SU-DHL-6 (cell line): ENCODE measurements around the gene FARS2.
"Not testable (repeated sequence)": the region's sequence is repeated elsewhere in the genome, so short reads cannot be mapped to it uniquely, and the experiment has no call there.

ENCODE experiments used
- H2AFZ ChIP-seq: fragments of 200-600 bp; sonication (generic); 2 replicates; pipeline ENCODE4 v1.6.1; 2014; ENCODE audit warnings: low read depth, mild to moderate bottlenecking, moderate library complexity, mixed read lengths, antibody characterized with exemption, low read length; ENCODE audit not compliant: severe bottlenecking
- H3F3A ChIP-seq: fragments of 200-600 bp; shearing (Covaris generic); 2 replicates; pipeline ENCODE4 v1.6.0; 2016; ENCODE audit warnings: antibody characterized with exemption, mild to moderate bottlenecking; ENCODE audit not compliant: insufficient read depth
- H3K27ac ChIP-seq: fragments of 200-600 bp; sonication (generic); 2 replicates; pipeline ENCODE4 v1.5.1; 2016; ENCODE audit warnings: low read depth, mild to moderate bottlenecking, low read length, moderate library complexity, mixed read lengths
- H3K27me3 ChIP-seq: fragments of 200-600 bp; sonication (generic), shearing (Covaris generic); 2 replicates; pipeline ENCODE4 v1.6.0; 2014; ENCODE audit warnings: mild to moderate bottlenecking, low read length
- H3K36me3 ChIP-seq: fragments of 200-600 bp; sonication (generic); 2 replicates; pipeline ENCODE4 v1.6.1; 2014; ENCODE audit warnings: mild to moderate bottlenecking, low read length, mixed read lengths
- H3K4me2 ChIP-seq: fragments of 300-600, 200-600 bp; shearing (Covaris generic), sonication (generic); 2 replicates; pipeline ENCODE4 v1.6.0; 2014; ENCODE audit warnings: low read length, low read depth, mild to moderate bottlenecking; ENCODE audit not compliant: poor library complexity, severe bottlenecking
- H3K4me3 ChIP-seq: fragments of 200-600 bp; sonication (generic); 2 replicates; pipeline ENCODE4 v1.5.1; 2014; ENCODE audit warnings: antibody characterized with exemption, low read length, mild to moderate bottlenecking, mixed read lengths; ENCODE audit not compliant: insufficient read depth, poor library complexity, severe bottlenecking
- H3K79me2 ChIP-seq: fragments of 200-600 bp; sonication (generic); 2 replicates; pipeline ENCODE4 v1.6.1; 2014; ENCODE audit warnings: mild to moderate bottlenecking, low read length, moderate library complexity; ENCODE audit not compliant: insufficient read depth
- H3K9ac ChIP-seq: fragments of 200-600 bp; sonication (generic); 2 replicates; pipeline ENCODE4 v1.7.0; 2014; ENCODE audit warnings: mild to moderate bottlenecking, low read length
- H3K9me2 ChIP-seq: fragments of 200-600 bp; sonication (generic); replicated peaks from 2 replicates; pipeline ENCODE4 v1.6.1; 2014; ENCODE audit warnings: low read length; ENCODE audit not compliant: insufficient read depth
- H3K9me3 ChIP-seq: fragments of 200-600 bp; sonication (generic); 2 replicates; pipeline ENCODE4 v1.6.1; 2014; ENCODE audit warnings: low read length, mixed read lengths; ENCODE audit not compliant: insufficient read depth
- H4K20me1 ChIP-seq: fragments of 200-600 bp; sonication (generic); 2 replicates; pipeline ENCODE4 v1.6.1; 2014; ENCODE audit warnings: low read depth, mild to moderate bottlenecking, antibody characterized with exemption, low read length, moderate library complexity, mixed read lengths
- EZH2phosphoT487 ChIP-seq: fragments of 200-600 bp; sonication (generic), shearing (Covaris generic); conservative IDR thresholded peaks from 2 replicates; pipeline ENCODE4 v1.6.1; 2018; ENCODE audit warnings: mild to moderate bottlenecking, antibody characterized with exemption, low read length, moderate library complexity, mixed read lengths
- TF ChIP-seq, protein P1 (sequence below): fragments of 200-600 bp; sonication (generic); IDR thresholded peaks from one replicate; pipeline ENCODE4 v1.5.1; 2017; ENCODE audit warnings: antibody characterized with exemption, mild to moderate bottlenecking, low read length, moderate library complexity; ENCODE audit not compliant: insufficient read depth, poor library complexity, severe bottlenecking

FARS2 gene

DNA sequence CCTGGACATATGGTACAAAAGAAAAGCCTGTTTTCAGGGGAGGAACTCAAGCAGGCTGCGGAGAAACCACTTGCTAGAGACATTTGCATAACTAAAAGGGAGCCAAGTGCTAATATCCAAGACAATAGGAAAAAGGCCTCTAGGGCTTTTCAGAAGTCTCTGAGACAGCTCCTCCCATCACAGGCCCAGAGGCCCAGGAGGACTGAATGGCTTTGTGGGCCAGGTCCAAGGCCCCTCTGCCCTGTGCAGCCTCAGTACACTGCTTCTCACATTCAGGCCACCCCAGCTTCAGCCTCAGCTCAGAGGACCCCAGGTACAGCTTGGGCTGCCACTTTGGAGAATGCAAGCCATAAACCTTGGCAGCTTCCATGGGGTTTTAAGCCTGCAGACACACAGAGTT lies 545.1 kb downstream of the FARS2 start:
- peaks cover 21% of the 10 kb centered on the region; the same call in 1 of the 2 replicates for H3K9me3 ChIP-seq
- H3K27me3 ChIP-seq, H4K20me1 ChIP-seq, H3K9me2 ChIP-seq, H3K4me2 ChIP-seq, H2AFZ ChIP-seq, H3F3A ChIP-seq, H3K27ac ChIP-seq, H3K79me2 ChIP-seq, H3K4me3 ChIP-seq, H3K9ac ChIP-seq, H3K36me3 ChIP-seq: not testable (repeated sequence)

GRCh38 chr6:5809450-5809849 lies 548.1 kb downstream of the FARS2 start:
- no peak overlapping the region for H3K9ac ChIP-seq
- H3F3A ChIP-seq: no peaks in the 10 kb centered on the region
- peaks cover 21% of the 10 kb centered on the region; the same call in 1 of the 2 replicates for H3K9me3 ChIP-seq
- no peak overlapping the region for H3K4me3 ChIP-seq
- no peak overlapping the region for H3K4me2 ChIP-seq
- no peaks in the 10 kb centered on the region for H4K20me1 ChIP-seq
- H3K79me2 ChIP-seq: no peaks in the 10 kb centered on the region
- H3K27ac ChIP-seq: no peak overlapping the region
- H2AFZ ChIP-seq: no peak overlapping the region
- no peaks in the 10 kb centered on the region for H3K27me3 ChIP-seq
- no peaks in the 10 kb centered on the region for H3K9me2 ChIP-seq
- H3K36me3 ChIP-seq: no peaks in the 10 kb centered on the region
- TF ChIP-seq EZH2phosphoT487: no peak
- TF ChIP-seq, protein P1, sequence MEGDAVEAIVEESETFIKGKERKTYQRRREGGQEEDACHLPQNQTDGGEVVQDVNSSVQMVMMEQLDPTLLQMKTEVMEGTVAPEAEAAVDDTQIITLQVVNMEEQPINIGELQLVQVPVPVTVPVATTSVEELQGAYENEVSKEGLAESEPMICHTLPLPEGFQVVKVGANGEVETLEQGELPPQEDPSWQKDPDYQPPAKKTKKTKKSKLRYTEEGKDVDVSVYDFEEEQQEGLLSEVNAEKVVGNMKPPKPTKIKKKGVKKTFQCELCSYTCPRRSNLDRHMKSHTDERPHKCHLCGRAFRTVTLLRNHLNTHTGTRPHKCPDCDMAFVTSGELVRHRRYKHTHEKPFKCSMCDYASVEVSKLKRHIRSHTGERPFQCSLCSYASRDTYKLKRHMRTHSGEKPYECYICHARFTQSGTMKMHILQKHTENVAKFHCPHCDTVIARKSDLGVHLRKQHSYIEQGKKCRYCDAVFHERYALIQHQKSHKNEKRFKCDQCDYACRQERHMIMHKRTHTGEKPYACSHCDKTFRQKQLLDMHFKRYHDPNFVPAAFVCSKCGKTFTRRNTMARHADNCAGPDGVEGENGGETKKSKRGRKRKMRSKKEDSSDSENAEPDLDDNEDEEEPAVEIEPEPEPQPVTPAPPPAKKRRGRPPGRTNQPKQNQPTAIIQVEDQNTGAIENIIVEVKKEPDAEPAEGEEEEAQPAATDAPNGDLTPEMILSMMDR: no peak

- Histone ChIP-seq H4K20me1 (no peaks in the 10 kb centered on the region), H3K79me2 (no peaks in the 10 kb centered on the region), H3K9me3 (peaks cover 2% of the 10 kb centered on the region; the same call in 1 of the 2 replicates), H3K4me3 (no peak overlapping the region), H3K9me2 (no peaks in the 10 kb centered on the region), H2AFZ (no peak overlapping the region), H3K4me2 (no peak overlapping the region), H3F3A (no peaks in the 10 kb centered on the region), H3K9ac (no peak overlapping the region), H3K27ac (no peak overlapping the region), H3K27me3 (no peaks in the 10 kb centered on the region), H3K36me3 (no peaks in the 10 kb centered on the region)
- TF ChIP-seq, protein P1: no peak
- no peak for TF ChIP-seq EZH2phosphoT487
Measured at GRCh38 chr6:5811997-5812396, 550.7 kb downstream of the FARS2 start.

DNA sequence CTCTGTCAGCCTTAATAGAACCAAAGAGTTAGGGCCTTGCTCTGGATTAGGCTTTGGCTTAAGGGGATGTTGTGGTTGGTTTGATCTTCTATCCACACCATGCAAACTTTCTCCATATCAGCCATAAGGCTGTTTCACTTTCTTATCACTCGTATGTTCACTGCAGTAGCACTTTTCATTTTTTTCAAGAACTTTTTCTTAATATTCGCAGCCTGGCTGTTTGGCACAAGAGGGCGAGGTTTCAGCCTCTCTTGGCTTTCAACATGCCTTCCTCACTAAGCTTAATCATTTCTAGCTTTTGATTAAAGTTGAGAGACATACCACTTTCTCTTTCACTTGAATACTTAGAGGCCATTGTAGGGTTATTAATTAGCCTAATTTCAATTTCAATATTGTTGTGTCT lies 552.3 kb downstream of the FARS2 start:
- no peaks in the 10 kb centered on the region for H3K9me3 ChIP-seq
- no peaks in the 10 kb centered on the region for H3K27me3 ChIP-seq
- TF ChIP-seq, protein P1: no peak
- no peak for TF ChIP-seq EZH2phosphoT487
- H3F3A ChIP-seq: no peaks in the 10 kb centered on the region
- no peaks in the 10 kb centered on the region for H3K9me2 ChIP-seq
- no peaks in the 10 kb centered on the region for H4K20me1 ChIP-seq
- no peak overlapping the region for H2AFZ ChIP-seq
- no peaks in the 10 kb centered on the region for H3K36me3 ChIP-seq
- no peaks in the 10 kb centered on the region for H3K79me2 ChIP-seq
- no peak overlapping the region for H3K27ac ChIP-seq
- no peak overlapping the region for H3K4me3 ChIP-seq
- H3K4me2 ChIP-seq: no peak overlapping the region
- no peak overlapping the region for H3K9ac ChIP-seq
